Measurements from ENCODE around the gene TNFRSF19.

Gene TNFRSF19

DNA sequence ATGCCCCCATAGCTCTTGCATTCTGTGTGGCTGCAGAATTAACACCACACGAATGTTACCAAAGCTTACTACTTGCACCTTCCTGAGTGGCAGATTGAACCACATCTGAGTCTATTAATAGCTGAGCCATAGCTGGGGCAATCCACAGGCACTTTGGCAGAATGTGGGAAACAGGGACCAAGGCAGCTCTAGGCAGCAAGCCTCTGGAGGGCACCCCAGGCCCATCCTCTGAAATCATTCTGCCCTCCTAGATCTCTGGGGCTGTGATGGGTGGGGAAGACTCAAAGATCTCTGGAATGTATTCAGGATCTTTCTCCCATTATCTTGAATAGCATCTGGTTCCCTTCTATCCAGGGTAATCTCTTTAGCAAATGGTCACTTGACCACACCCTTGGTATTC is 139.3 kb downstream of the TNFRSF19 start:
- H3K36me3 ChIP-seq (ENCODE audit: insufficient read depth, insufficient read length, low read length), result no peaks in the 10 kb centered on the region
- H3K9me3 ChIP-seq (ENCODE audit: insufficient read depth, low read length), result peaks cover 16% of the 10 kb centered on the region
- TF ChIP-seq YY1 (IDR thresholded peaks at IDR 0.05; ENCODE audit: insufficient read depth, insufficient read length) (no peak), ZNF274 (IDR thresholded peaks at IDR 0.05; ENCODE audit: low read depth, low read length) (no peak), SUZ12 (IDR thresholded peaks at IDR 0.05; ENCODE audit: extremely low read depth, insufficient read depth, insufficient read length) (no peak)
- H3K27me3 ChIP-seq (ENCODE audit: insufficient read depth, insufficient read length), result no peaks in the 10 kb centered on the region
- no peak for DNase-seq (ENCODE audit: low read depth, low spot score)
- H3K4me3 ChIP-seq (ENCODE audit: insufficient read length, low read depth), result no peak overlapping the region
- no peak overlapping the region for H3K9ac ChIP-seq (ENCODE audit: insufficient read length, low read depth)
- peaks cover 3% of the 10 kb centered on the region for H3K4me1 ChIP-seq (ENCODE audit: insufficient read depth, insufficient read length)

DNA sequence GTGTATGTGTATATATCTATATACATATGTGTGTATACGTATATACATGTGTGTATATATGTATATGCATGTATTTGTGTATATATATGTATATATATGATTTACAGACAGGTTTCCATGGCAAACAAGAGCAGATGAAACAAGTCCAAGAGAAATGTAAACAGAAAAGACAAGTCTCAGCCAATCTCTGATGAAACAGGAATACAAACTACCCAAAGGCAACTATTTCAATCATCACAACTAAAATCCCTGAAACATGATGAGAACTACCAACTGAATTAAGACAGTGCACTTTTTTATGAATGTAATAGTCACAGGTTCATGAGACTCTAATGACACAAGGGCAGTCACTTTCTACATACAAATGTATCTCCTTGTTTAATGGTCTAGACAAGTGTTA is 140.2 kb downstream of the TNFRSF19 start:
- H3K27me3 ChIP-seq (ENCODE audit: insufficient read depth, insufficient read length), result no peaks in the 10 kb centered on the region
- TF ChIP-seq YY1 (IDR thresholded peaks at IDR 0.05; ENCODE audit: insufficient read depth, insufficient read length) (no peak), SUZ12 (IDR thresholded peaks at IDR 0.05; ENCODE audit: extremely low read depth, insufficient read depth, insufficient read length) (no peak), ZNF274 (IDR thresholded peaks at IDR 0.05; ENCODE audit: low read depth, low read length) (no peak)
- peaks cover 25% of the 10 kb centered on the region for H3K9me3 ChIP-seq (ENCODE audit: insufficient read depth, low read length)
- H3K4me1 ChIP-seq (ENCODE audit: insufficient read depth, insufficient read length), result no peaks in the 10 kb centered on the region
- no peaks in the 10 kb centered on the region for H3K36me3 ChIP-seq (ENCODE audit: insufficient read depth, insufficient read length, low read length)
- no peak for DNase-seq (ENCODE audit: low read depth, low spot score)
- H3K4me3 ChIP-seq (ENCODE audit: insufficient read length, low read depth), result no peak overlapping the region
- no peak overlapping the region for H3K9ac ChIP-seq (ENCODE audit: insufficient read length, low read depth)

DNA sequence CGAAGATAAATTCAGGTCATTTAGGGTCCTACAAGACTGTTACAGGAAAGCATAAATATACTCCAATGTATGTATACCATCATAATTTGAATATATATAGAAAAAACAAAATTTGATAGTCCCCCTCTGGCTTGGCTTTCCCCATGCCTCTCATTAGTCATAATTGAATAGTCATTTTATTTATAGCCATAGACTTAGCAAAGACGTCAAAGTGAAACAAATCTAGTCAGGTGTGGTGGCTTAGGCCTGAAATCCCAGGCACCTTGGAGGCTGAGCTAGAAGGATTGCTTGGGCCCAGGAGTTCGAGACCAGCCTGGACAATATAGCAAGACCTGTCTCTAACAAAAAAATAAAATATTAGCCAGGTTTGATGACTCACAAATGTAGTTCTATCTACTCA is 141.1 kb downstream of the TNFRSF19 start:
- TF ChIP-seq SUZ12 (IDR thresholded peaks at IDR 0.05; ENCODE audit: extremely low read depth, insufficient read depth, insufficient read length), result no peak
- TF ChIP-seq ZNF274 (IDR thresholded peaks at IDR 0.05; ENCODE audit: low read depth, low read length), result no peak
- no peak for TF ChIP-seq YY1 (IDR thresholded peaks at IDR 0.05; ENCODE audit: insufficient read depth, insufficient read length)
- Histone ChIP-seq H3K4me1 (ENCODE audit: insufficient read depth, insufficient read length) (no peaks in the 10 kb centered on the region), H3K36me3 (ENCODE audit: insufficient read depth, insufficient read length, low read length) (no peaks in the 10 kb centered on the region), H3K4me3 (ENCODE audit: insufficient read length, low read depth) (no peak overlapping the region), H3K9me3 (ENCODE audit: insufficient read depth, low read length) (peaks cover 34% of the 10 kb centered on the region), H3K9ac (ENCODE audit: insufficient read length, low read depth) (no peak overlapping the region), H3K27me3 (ENCODE audit: insufficient read depth, insufficient read length) (no peaks in the 10 kb centered on the region)
- DNase-seq (ENCODE audit: low read depth, low spot score), result no peak

DNA sequence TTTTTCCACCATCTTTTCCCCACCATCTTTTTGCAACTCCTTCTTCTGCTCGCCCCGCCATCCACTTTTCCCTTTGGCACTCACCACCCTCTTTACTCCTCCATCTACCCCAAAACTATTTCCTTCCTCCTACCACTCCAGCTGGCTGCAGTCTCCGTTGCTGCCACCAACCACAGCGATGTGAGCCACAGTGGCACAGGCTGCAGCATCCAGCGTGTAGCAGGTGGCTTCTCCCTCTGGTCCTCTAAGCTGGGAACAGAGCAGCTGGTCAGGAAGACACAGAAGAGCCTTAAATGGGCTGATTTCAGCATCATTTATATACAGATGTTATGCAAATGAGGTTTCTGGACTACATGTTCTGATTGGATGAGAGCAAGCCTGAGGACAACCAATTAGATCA is 144.5 kb downstream of the TNFRSF19 start:
- Histone ChIP-seq H3K4me1 (ENCODE audit: insufficient read depth, insufficient read length) (no peaks in the 10 kb centered on the region), H3K36me3 (ENCODE audit: insufficient read depth, insufficient read length, low read length) (no peaks in the 10 kb centered on the region), H3K9ac (ENCODE audit: insufficient read length, low read depth) (no peak overlapping the region), H3K4me3 (ENCODE audit: insufficient read length, low read depth) (no peak overlapping the region), H3K27me3 (ENCODE audit: insufficient read depth, insufficient read length) (no peaks in the 10 kb centered on the region), H3K9me3 (ENCODE audit: insufficient read depth, low read length) (peaks cover 46% of the 10 kb centered on the region)
- DNase-seq (ENCODE audit: low read depth, low spot score), result no peak
- TF ChIP-seq YY1 (IDR thresholded peaks at IDR 0.05; ENCODE audit: insufficient read depth, insufficient read length) (no peak), SUZ12 (IDR thresholded peaks at IDR 0.05; ENCODE audit: extremely low read depth, insufficient read depth, insufficient read length) (no peak), ZNF274 (IDR thresholded peaks at IDR 0.05; ENCODE audit: low read depth, low read length) (no peak)

DNA sequence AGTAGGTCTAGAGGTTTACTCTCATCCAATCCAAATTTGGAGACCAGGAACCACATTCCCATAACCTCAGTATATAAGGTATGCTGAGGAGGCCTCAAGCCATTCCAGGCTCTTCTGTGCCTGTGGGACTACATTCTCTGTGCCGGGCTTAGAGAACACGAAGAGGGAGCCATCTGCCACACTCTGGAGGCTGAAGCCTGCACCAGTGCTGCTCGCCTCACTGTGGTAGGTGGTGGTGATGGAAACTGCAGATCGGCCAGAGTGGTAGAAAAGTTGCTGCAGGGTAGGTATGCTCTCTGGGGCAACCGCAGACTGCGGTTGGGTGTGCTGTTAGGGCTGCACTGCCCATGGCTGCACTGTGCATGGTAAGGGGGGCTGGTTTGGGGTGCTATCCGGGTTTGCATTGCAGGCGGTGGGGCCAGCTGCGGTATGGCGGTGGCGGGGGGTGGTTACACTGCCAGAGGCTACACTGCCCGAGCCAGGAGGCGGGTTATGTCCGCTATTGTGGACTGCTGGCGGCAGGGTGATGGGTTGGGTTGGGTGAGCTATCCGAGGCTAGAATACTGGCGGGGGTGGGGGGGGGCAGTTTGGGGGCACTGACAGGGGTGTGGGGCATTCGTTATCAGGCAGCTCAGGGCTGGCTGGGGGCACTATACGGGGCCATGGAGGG is 145.0 kb downstream of the TNFRSF19 start:
- no peak overlapping the region for H3K4me3 ChIP-seq (ENCODE audit: insufficient read length, low read depth)
- no peaks in the 10 kb centered on the region for H3K36me3 ChIP-seq (ENCODE audit: insufficient read depth, insufficient read length, low read length)
- TF ChIP-seq YY1 (IDR thresholded peaks at IDR 0.05; ENCODE audit: insufficient read depth, insufficient read length) (no peak), ZNF274 (IDR thresholded peaks at IDR 0.05; ENCODE audit: low read depth, low read length) (no peak), SUZ12 (IDR thresholded peaks at IDR 0.05; ENCODE audit: extremely low read depth, insufficient read depth, insufficient read length) (no peak)
- no peak overlapping the region for H3K9ac ChIP-seq (ENCODE audit: insufficient read length, low read depth)
- no peak for DNase-seq (ENCODE audit: low read depth, low spot score)
- H3K27me3 ChIP-seq (ENCODE audit: insufficient read depth, insufficient read length), result no peaks in the 10 kb centered on the region
- H3K4me1 ChIP-seq (ENCODE audit: insufficient read depth, insufficient read length), result no peaks in the 10 kb centered on the region
- H3K9me3 ChIP-seq (ENCODE audit: insufficient read depth, low read length), result peaks cover 40% of the 10 kb centered on the region

DNA sequence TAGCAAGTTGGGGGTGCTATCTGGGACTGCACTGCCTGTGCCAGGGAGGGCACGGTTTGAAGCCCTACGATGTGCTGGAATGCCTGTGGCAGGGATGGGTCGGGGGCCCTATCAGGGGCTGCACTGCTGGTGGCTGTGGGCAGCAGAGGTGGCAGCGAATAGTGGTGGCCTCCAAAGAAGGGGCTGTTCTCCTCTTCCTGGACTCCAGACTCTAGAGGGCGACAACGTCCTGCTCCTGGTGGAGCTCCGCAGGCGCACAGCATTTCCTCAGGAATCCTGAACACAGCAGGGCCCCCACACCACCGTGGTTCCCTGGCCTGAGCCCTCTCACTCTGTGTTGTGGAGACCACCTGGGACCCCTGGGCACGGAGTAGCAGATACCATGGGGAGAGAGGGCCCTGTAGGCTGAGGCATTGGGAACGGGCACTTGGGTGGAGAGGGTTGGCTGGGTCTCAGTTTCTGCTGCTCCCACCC is 145.6 kb downstream of the TNFRSF19 start:
- Histone ChIP-seq H3K36me3 (ENCODE audit: insufficient read depth, insufficient read length, low read length) (no peaks in the 10 kb centered on the region), H3K4me1 (ENCODE audit: insufficient read depth, insufficient read length) (no peaks in the 10 kb centered on the region), H3K4me3 (ENCODE audit: insufficient read length, low read depth) (no peak overlapping the region), H3K9ac (ENCODE audit: insufficient read length, low read depth) (no peak overlapping the region), H3K27me3 (ENCODE audit: insufficient read depth, insufficient read length) (no peaks in the 10 kb centered on the region), H3K9me3 (ENCODE audit: insufficient read depth, low read length) (peaks cover 40% of the 10 kb centered on the region)
- TF ChIP-seq SUZ12 (IDR thresholded peaks at IDR 0.05; ENCODE audit: extremely low read depth, insufficient read depth, insufficient read length) (no peak), YY1 (IDR thresholded peaks at IDR 0.05; ENCODE audit: insufficient read depth, insufficient read length) (no peak), ZNF274 (IDR thresholded peaks at IDR 0.05; ENCODE audit: low read depth, low read length) (no peak)
- no peak for DNase-seq (ENCODE audit: low read depth, low spot score)

DNA sequence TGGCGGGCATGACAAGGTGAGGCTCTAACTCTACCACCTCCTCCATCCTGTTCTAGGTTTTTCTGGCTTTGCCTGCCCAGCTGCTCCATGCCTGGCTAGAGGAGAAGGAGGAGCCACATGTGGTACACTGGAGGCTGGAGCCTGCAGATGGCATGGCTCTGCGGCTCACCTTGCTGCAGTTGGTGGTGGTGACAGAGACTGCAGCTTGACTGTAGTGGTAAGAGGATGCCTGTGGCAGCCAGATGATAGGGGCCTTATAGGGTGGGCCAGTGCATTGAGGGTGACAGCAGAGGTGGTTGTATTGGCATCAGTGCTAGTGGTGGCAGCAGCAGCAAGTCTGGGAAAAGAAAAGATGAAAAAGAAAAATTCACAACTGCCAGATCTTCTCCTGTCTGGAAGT is 146.2 kb downstream of the TNFRSF19 start:
- Histone ChIP-seq H3K4me3 (ENCODE audit: insufficient read length, low read depth) (no peak overlapping the region), H3K36me3 (ENCODE audit: insufficient read depth, insufficient read length, low read length) (no peaks in the 10 kb centered on the region), H3K27me3 (ENCODE audit: insufficient read depth, insufficient read length) (no peaks in the 10 kb centered on the region), H3K9ac (ENCODE audit: insufficient read length, low read depth) (no peak overlapping the region), H3K9me3 (ENCODE audit: insufficient read depth, low read length) (peaks cover 40% of the 10 kb centered on the region), H3K4me1 (ENCODE audit: insufficient read depth, insufficient read length) (no peaks in the 10 kb centered on the region)
- TF ChIP-seq ZNF274 (IDR thresholded peaks at IDR 0.05; ENCODE audit: low read depth, low read length) (no peak), SUZ12 (IDR thresholded peaks at IDR 0.05; ENCODE audit: extremely low read depth, insufficient read depth, insufficient read length) (no peak), YY1 (IDR thresholded peaks at IDR 0.05; ENCODE audit: insufficient read depth, insufficient read length) (no peak)
- DNase-seq (ENCODE audit: low read depth, low spot score), result no peak

All from NT2/D1 (cell line).